Glutamatergic neuron (in vitro differentiated cells): Measurements from ENCODE around the gene HDAC2. TPM values are rescaled to one million over a fixed set of nuclear protein-coding genes. Genes with fewer than 3 reads are reported as not detected.

Experiments used
- DNase-seq: peaks from one replicate; pipeline ENCODE4 v3.0.0; 2022
- H3K27ac Mint-ChIP-seq: one replicate; pipeline ENCODE4 v1.8.0; 2020; ENCODE audit warnings: mild to moderate bottlenecking, mixed read lengths, inconsistent platforms; ENCODE audit not compliant: unreplicated experiment
- H3K27me3 Mint-ChIP-seq: one replicate; pipeline ENCODE4 v1.8.0; 2020; ENCODE audit warnings: mild to moderate bottlenecking, moderate library complexity, mixed read lengths, inconsistent platforms; ENCODE audit not compliant: unreplicated experiment
- H3K36me3 Mint-ChIP-seq: one replicate; pipeline ENCODE4 v1.8.0; 2020; ENCODE audit warnings: mild to moderate bottlenecking, mixed read lengths, inconsistent platforms; ENCODE audit not compliant: unreplicated experiment
- H3K4me1 Mint-ChIP-seq: one replicate; pipeline ENCODE4 v1.8.0; 2020; ENCODE audit warnings: mild to moderate bottlenecking, low read depth, mixed read lengths, inconsistent platforms; ENCODE audit not compliant: unreplicated experiment
- H3K4me3 Mint-ChIP-seq: one replicate; pipeline ENCODE4 v1.8.0; 2020; ENCODE audit warnings: mild to moderate bottlenecking, mixed read lengths, inconsistent platforms; ENCODE audit not compliant: unreplicated experiment
- H3K9me3 Mint-ChIP-seq: one replicate; pipeline ENCODE4 v1.8.0; 2020; ENCODE audit warnings: mild to moderate bottlenecking, moderate library complexity, mixed read lengths, inconsistent platforms; ENCODE audit not compliant: unreplicated experiment
- total RNA-seq: library from RNA; stranded (reverse); fragmentation: NEBNext Ultra II Directional; extraction: Animal tissue kit (Norgen Biotek cat#: 25700); gene quantifications from one replicate; pipeline ENCODE4 v1.2.1, GENCODE V29; 2021; ENCODE audit not compliant: unreplicated experiment
- TF ChIP-seq, protein P1 (sequence below): fragments of 200-600 bp; sonication (generic); IDR thresholded peaks from one replicate; pipeline ENCODE4 v1.5.0; 2021; ENCODE audit not compliant: partially characterized antibody, unreplicated experiment

Gene HDAC2
- total RNA-seq, 1 donor from 2014 or later = 389 TPM

DNA sequence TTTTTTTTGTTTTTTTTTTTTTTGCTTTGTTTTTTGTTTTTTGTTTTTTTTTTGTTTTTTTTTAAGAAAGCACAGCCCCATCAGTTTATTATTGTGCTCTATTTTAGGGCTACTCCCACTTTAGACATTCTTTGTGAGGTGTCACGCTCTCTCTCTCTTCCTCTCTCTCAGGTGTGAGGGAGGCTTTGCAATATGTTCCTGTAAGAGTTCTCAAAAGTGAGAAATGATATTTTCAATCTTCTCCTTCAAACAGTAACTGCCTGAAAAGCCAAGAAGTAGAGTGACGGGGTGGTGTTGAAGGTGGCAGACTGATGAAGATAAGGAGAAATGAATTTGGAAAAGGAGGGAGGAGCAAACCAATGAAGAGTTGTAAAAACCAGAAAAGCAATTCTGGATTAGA, 28.3 kb upstream of the HDAC2 start:
- H3K4me3 Mint-ChIP-seq = no peak overlapping the region
- no peak for DNase-seq
- H3K4me1 Mint-ChIP-seq = peaks cover 29% of the 10 kb centered on the region
- TF ChIP-seq, protein P1, sequence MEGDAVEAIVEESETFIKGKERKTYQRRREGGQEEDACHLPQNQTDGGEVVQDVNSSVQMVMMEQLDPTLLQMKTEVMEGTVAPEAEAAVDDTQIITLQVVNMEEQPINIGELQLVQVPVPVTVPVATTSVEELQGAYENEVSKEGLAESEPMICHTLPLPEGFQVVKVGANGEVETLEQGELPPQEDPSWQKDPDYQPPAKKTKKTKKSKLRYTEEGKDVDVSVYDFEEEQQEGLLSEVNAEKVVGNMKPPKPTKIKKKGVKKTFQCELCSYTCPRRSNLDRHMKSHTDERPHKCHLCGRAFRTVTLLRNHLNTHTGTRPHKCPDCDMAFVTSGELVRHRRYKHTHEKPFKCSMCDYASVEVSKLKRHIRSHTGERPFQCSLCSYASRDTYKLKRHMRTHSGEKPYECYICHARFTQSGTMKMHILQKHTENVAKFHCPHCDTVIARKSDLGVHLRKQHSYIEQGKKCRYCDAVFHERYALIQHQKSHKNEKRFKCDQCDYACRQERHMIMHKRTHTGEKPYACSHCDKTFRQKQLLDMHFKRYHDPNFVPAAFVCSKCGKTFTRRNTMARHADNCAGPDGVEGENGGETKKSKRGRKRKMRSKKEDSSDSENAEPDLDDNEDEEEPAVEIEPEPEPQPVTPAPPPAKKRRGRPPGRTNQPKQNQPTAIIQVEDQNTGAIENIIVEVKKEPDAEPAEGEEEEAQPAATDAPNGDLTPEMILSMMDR = no peak
- H3K27me3 Mint-ChIP-seq = peaks cover 5% of the 10 kb centered on the region
- H3K36me3 Mint-ChIP-seq = peaks cover 10% of the 10 kb centered on the region
- H3K9me3 Mint-ChIP-seq = peaks cover 10% of the 10 kb centered on the region
- peak overlapping the region; percentile 4 for H3K27ac Mint-ChIP-seq

DNA sequence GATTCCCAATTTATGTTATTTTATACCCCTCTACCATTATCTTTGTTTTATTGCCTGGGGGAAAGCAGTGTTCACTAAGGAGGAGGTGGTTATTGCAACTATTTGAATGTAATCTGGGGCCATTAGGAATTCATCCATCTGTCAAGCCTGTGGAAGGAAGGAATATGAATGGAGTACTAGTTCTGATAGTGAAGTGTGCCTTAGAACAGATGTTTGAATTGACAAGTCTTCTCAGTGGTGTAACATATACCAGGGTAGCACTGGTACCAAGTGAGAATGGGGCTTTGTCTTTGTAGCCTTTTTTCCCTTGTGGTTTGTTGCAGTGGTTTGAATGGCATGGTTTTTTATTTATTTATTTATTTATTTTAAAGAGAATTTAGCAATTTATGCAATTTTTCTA, 27.9 kb upstream of the HDAC2 start:
- DNase-seq = no peak
- H3K27ac Mint-ChIP-seq = peak overlapping the region; percentile 85

DNA sequence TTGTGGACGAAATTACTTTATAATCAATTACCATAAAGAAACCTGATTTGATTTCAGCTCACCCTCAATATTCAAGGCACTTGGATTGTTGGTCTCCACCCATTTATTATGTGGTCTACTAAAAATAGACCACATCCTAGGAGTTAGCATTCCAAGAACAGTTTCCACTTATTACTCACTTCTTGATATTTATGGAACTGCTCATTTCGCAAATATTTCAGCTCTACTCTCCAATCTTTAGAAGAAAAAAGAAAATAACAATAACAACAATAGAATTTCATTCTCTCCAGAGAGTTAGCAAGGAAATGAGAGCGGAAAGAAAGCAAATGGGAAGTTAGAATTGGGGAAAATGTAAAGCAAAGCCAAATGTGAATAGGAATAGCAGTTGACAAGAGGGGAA, 26.2 kb upstream of the HDAC2 start:
- TF ChIP-seq, protein P1 = no peak
- Mint-ChIP-seq H3K4me1 (peaks cover 29% of the 10 kb centered on the region), H3K36me3 (peaks cover 10% of the 10 kb centered on the region), H3K27ac (peak overlapping the region; percentile 67), H3K4me3 (no peak overlapping the region), H3K9me3 (peaks cover 10% of the 10 kb centered on the region), H3K27me3 (peaks cover 5% of the 10 kb centered on the region)
- DNase-seq = no peak

More for the DNA sequence above, 27.9 kb upstream of the HDAC2 start:
- H3K4me1 Mint-ChIP-seq = peaks cover 29% of the 10 kb centered on the region
- H3K27me3 Mint-ChIP-seq = peaks cover 5% of the 10 kb centered on the region
- H3K4me3 Mint-ChIP-seq = no peak overlapping the region
- H3K36me3 Mint-ChIP-seq = peaks cover 10% of the 10 kb centered on the region
- H3K9me3 Mint-ChIP-seq = peaks cover 10% of the 10 kb centered on the region
- TF ChIP-seq, protein P1 = no peak

DNA sequence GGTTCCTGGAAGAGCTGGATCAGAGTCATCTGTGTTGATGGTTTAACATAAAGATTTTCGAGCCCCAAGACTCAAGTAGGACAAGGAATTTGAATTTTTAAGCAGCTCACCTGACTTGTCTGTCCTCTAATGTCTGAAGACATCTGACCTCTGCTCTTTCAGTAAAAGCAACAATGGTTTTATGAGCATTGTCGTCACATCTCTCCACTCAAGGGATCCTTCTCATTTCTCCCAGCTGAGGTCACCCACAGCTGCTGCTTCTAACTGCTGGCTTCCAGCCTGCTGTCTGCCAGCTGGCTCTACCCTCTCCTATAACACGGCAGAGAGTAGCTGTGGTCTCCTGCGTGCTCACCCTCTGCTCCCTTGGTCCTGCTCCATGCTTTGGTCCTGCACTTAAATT, 24.7 kb upstream of the HDAC2 start:
- TF ChIP-seq, protein P1 = no peak
- Mint-ChIP-seq H3K36me3 (peaks cover 10% of the 10 kb centered on the region), H3K4me3 (peak overlapping the region; percentile 57), H3K27ac (peak overlapping the region; percentile 99), H3K9me3 (peaks cover 11% of the 10 kb centered on the region), H3K27me3 (peaks cover 7% of the 10 kb centered on the region), H3K4me1 (peaks cover 29% of the 10 kb centered on the region)
- DNase-seq = peak; percentile 81

DNA sequence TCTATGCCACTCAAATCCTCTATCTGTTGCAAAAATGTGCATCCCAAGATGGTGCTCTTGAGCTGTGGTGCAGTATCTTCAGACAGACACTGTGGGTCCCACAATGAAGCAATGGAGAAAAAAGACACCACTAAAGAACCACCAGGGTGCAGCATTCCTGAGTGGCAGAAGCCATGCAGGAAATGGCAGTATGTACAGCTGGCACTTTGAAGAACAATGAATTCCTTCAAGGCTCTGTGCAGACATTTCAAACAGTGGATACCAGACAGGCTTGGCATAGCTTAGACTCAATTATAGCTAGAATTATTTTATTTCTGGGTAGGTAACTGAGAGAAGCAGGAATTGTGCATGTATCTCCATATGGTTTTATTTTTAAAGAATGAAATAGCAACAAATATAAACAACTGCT, 24.0 kb upstream of the HDAC2 start:
- H3K9me3 Mint-ChIP-seq = peaks cover 8% of the 10 kb centered on the region
- H3K27me3 Mint-ChIP-seq = peaks cover 7% of the 10 kb centered on the region
- H3K4me3 Mint-ChIP-seq = peak overlapping the region; percentile 63
- peaks cover 10% of the 10 kb centered on the region for H3K36me3 Mint-ChIP-seq
- TF ChIP-seq, protein P1 = peak; percentile 76
- DNase-seq = peak; percentile 52
- peak overlapping the region; percentile 99 for H3K27ac Mint-ChIP-seq
- peaks cover 29% of the 10 kb centered on the region for H3K4me1 Mint-ChIP-seq
